ENCODE measurements around the gene PTS.

The PTS gene

GRCh38 chr11:112249871-112250610 lies 23.8 kb downstream of the PTS start:
- TF ChIP-seq CTCF (IDR thresholded peaks at IDR 0.05; ENCODE audit: insufficient read depth, low read depth, low read length, missing control alignments): no peak
- no peak for DNase-seq (ENCODE audit: low read depth)

GRCh38 chr11:112253605-112254242 lies 27.5 kb downstream of the PTS start:
- no peak for TF ChIP-seq CTCF (IDR thresholded peaks at IDR 0.05; ENCODE audit: insufficient read depth, low read depth, low read length, missing control alignments)
- DNase-seq (ENCODE audit: low read depth): no peak
- no peak overlapping the region for H3K4me3 ChIP-seq (ENCODE audit: low read depth, low read length)

More at GRCh38 chr11:112249871-112250610, 23.8 kb downstream of the PTS start:
- no peak overlapping the region for H3K4me3 ChIP-seq (ENCODE audit: low read depth, low read length)

- DNase-seq (ENCODE audit: low read depth): no peak
- TF ChIP-seq CTCF (IDR thresholded peaks at IDR 0.05; ENCODE audit: insufficient read depth, low read depth, low read length, missing control alignments): no peak
- no peak overlapping the region for H3K4me3 ChIP-seq (ENCODE audit: low read depth, low read length)
Measured at GRCh38 chr11:112255067-112255720, 29.0 kb downstream of the PTS start.

GRCh38 chr11:112260490-112260889 lies 34.3 kb downstream of the PTS start, which contains the start of gene PLET1:
PLET1 (minus strand) TSS chr11:112260860; CDS start chr11:112260589, 271 bp downstream.
- no peak for TF ChIP-seq CTCF (IDR thresholded peaks at IDR 0.05; ENCODE audit: insufficient read depth, low read depth, low read length, missing control alignments)
- DNase-seq (ENCODE audit: low read depth): no peak

GRCh38 chr11:112265659-112266409 lies 39.6 kb downstream of the PTS start:
- TF ChIP-seq CTCF (IDR thresholded peaks at IDR 0.05; ENCODE audit: insufficient read depth, low read depth, low read length, missing control alignments): no peak
- no peak for DNase-seq (ENCODE audit: low read depth)
- H3K4me3 ChIP-seq (ENCODE audit: low read depth, low read length): no peak overlapping the region

More at GRCh38 chr11:112260490-112260889, 34.3 kb downstream of the PTS start, which contains the start of gene PLET1:
- H3K4me3 ChIP-seq (ENCODE audit: low read depth, low read length): no peak within 1 kb of the TSS

- H3K4me3 ChIP-seq (ENCODE audit: low read depth, low read length): no peak overlapping the region
- no peak for TF ChIP-seq CTCF (IDR thresholded peaks at IDR 0.05; ENCODE audit: insufficient read depth, low read depth, low read length, missing control alignments)
- no peak for DNase-seq (ENCODE audit: low read depth)
Measured at GRCh38 chr11:112266410-112266778, 40.2 kb downstream of the PTS start.
